Keratinocyte (primary cell): ENCODE measurements around the gene NXPH2. TPM values are rescaled to one million over a fixed set of nuclear protein-coding genes. Genes with fewer than 3 reads are reported as not detected.

Source experiments
- DNase-seq: peaks from one replicate; pipeline ENCODE4 v3.0.0-alpha.2; 2011; ENCODE audit warnings: low read depth, missing footprints, low spot score
- FAIRE-seq: peaks from 2 replicates; lab custom pipeline; 2011; peaks lifted over from hg19 to GRCh38; lab: Jason Lieb, UNC
- H2AFZ ChIP-seq: 2 replicates; pipeline ENCODE4 v1.6.0; 2012; ENCODE audit warnings: low read length, control low read depth, inconsistent platforms; ENCODE audit not compliant: control insufficient read depth
- H3K27ac ChIP-seq: 2 replicates; pipeline ENCODE4 v1.5.1; 2011; ENCODE audit warnings: low read length; ENCODE audit not compliant: control insufficient read depth, insufficient read depth
- H3K27me3 ChIP-seq: 3 replicates; pipeline ENCODE4 v1.6.0; 2011; ENCODE audit warnings: low read length; ENCODE audit not compliant: control insufficient read depth, insufficient read depth; ENCODE audit errors: extremely low read depth
- H3K36me3 ChIP-seq, 2 experiments: 2 replicates in 1 of 2; 3 replicates in 1 of 2; pipeline ENCODE4 v1.5.1; 2011; ENCODE audit warnings: low read length in 2 of 2, mild to moderate bottlenecking in 1 of 2; ENCODE audit not compliant: control insufficient read depth in 2 of 2, insufficient read depth in 2 of 2; ENCODE audit errors: extremely low read depth in 1 of 2
- H3K4me1 ChIP-seq: 3 replicates; pipeline ENCODE4 v1.5.1; 2011; ENCODE audit warnings: low read length; ENCODE audit not compliant: control insufficient read depth, insufficient read depth; ENCODE audit errors: extremely low read depth
- H3K4me2 ChIP-seq: 3 replicates; pipeline ENCODE4 v1.6.0; 2011; ENCODE audit warnings: low read depth, low read length; ENCODE audit not compliant: control insufficient read depth, insufficient read depth; ENCODE audit errors: extremely low read depth
- H3K4me3 ChIP-seq, 3 experiments: fragments of 200-600 bp in 1 of 3; sonication (generic) in 1 of 3; 2 replicates in 2 of 3; 3 replicates in 1 of 3; pipeline ENCODE4 v1.5.1; 2011 to 2016; ENCODE audit warnings: low read length in 3 of 3, mild to moderate bottlenecking in 3 of 3, control low read depth in 2 of 3, inconsistent platforms in 1 of 3, low read depth in 1 of 3, mixed read lengths in 1 of 3, mixed run types in 1 of 3, moderate library complexity in 1 of 3; ENCODE audit not compliant: control insufficient read depth in 2 of 3, insufficient read depth in 2 of 3; ENCODE audit errors: extremely low read depth in 1 of 3
- H3K79me2 ChIP-seq: 2 replicates; pipeline ENCODE4 v1.6.0; 2012; ENCODE audit warnings: low read length; ENCODE audit not compliant: control insufficient read depth, insufficient read depth
- H3K9ac ChIP-seq: 3 replicates; pipeline ENCODE4 v1.6.0; 2011; ENCODE audit warnings: low read length; ENCODE audit not compliant: control insufficient read depth, insufficient read depth; ENCODE audit errors: extremely low read depth
- H3K9me1 ChIP-seq: 3 replicates; pipeline ENCODE4 v1.6.0; 2011; ENCODE audit warnings: low read length; ENCODE audit not compliant: control insufficient read depth, insufficient read depth; ENCODE audit errors: extremely low read depth
- H3K9me3 ChIP-seq: 2 replicates; pipeline ENCODE4 v1.5.1; 2012; ENCODE audit warnings: low read depth, low read length; ENCODE audit not compliant: control insufficient read depth
- H4K20me1 ChIP-seq: 3 replicates; pipeline ENCODE4 v1.6.0; 2011; ENCODE audit warnings: low read length; ENCODE audit not compliant: control insufficient read depth, insufficient read depth; ENCODE audit errors: extremely low read depth
- CTCF ChIP-seq, 3 experiments: IDR thresholded peaks in 1 of 3; conservative IDR thresholded peaks in 1 of 3; optimal IDR thresholded peaks in 1 of 3; 2 replicates in 2 of 3; 3 replicates in 1 of 3; pipeline versions ENCODE3 to v1.5.1; 2011; ENCODE audit warnings: low read length in 3 of 3, mild to moderate bottlenecking in 3 of 3, moderate library complexity in 2 of 3, control low read depth in 1 of 3, inconsistent platforms in 1 of 3; ENCODE audit not compliant: insufficient read depth in 2 of 3; ENCODE audit errors: extremely low read depth in 1 of 3
- EZH2 ChIP-seq: IDR thresholded peaks from one replicate; pipeline ENCODE4 v1.6.1; 2012; ENCODE audit warnings: inconsistent platforms, mild to moderate bottlenecking, low read length, moderate library complexity
- dilution Hi-C: fragments of 300-500 bp; cut with MboI; formaldehyde crosslinking; loops from one replicate; pipeline ENCODE4 v1.7.0; 2020; ENCODE audit warnings: low sequenced_read_pairs; ENCODE audit not compliant: extremely low pct_ligation_motif_present
- polyA minus RNA-seq, 3 experiments: library from RNA; depleted of rRNA, polyadenylated mRNA; stranded (reverse); fragments of >200 nt; gene quantifications; 1 replicate in 1 of 3; 2 replicates in 1 of 3; 3 replicates in 1 of 3; pipeline ENCODE4 v1.2.3, GENCODE V29; 2011
- polyA plus RNA-seq, 5 experiments: library from polyadenylated mRNA; depleted of rRNA in 3 of 5; stranded (reverse) in 3 of 5; stranded (forward) in 1 of 5; unstranded in 1 of 5; fragments of >200 nt; gene quantifications; 1 replicate in 1 of 5; 2 replicates in 3 of 5; 3 replicates in 1 of 5; pipeline versions ENCODE4 v1.2.1 to v1.2.3, GENCODE V29; 2011 to 2012; ENCODE audit warnings: missing spikeins in 2 of 5, low read depth in 1 of 5, low replicate concordance in 1 of 5

Gene NXPH2
- not detected in 3 replicates for polyA plus RNA-seq
- polyA plus RNA-seq (2011; ENCODE audit: low read depth): not detected
- not detected in 2 replicates for polyA plus RNA-seq (2011; cell fraction: cytosol; rRNA removed)
- not detected in 2 replicates for polyA plus RNA-seq (2011; cell fraction: nucleus; rRNA removed)
- polyA plus RNA-seq (2012; ENCODE audit: low replicate concordance): not detected in 2 replicates
- not detected in 3 replicates for polyA minus RNA-seq
- polyA minus RNA-seq (2011; cell fraction: cytosol; rRNA and poly(A)+ RNA removed): not detected
- polyA minus RNA-seq (2011; cell fraction: nucleus; rRNA and poly(A)+ RNA removed): not detected in 2 replicates

GRCh38 chr2:138779781-138780445 is at the start of gene NXPH2:
Gene NXPH2, minus strand, starts transcription at chr2:138780390. Its CDS starts 149 bp downstream, at chr2:138780241.
- H3K79me2 ChIP-seq: no peaks in the 10 kb centered on the region
- H3K27ac ChIP-seq: no peak within 1 kb of the TSS
- TF ChIP-seq EZH2 (peak; percentile 86), CTCF (optimal IDR thresholded peaks at IDR 0.05 in 1 of 3, IDR thresholded peaks at IDR 0.05 in 1 of 3, conservative IDR thresholded peaks at IDR 0.05 in 1 of 3; ENCODE audit: extremely low read depth in 1 of 3, insufficient read depth in 2 of 3, low read length in 3 of 3) (no peak)
- H3K9me3 ChIP-seq: no peaks in the 10 kb centered on the region
- FAIRE-seq (no peak), DNase-seq (no peak)
- peaks cover 5% of the 10 kb centered on the region for H3K4me1 ChIP-seq
- H3K4me3 ChIP-seq: peak within 1 kb of the TSS; percentile 27 to 62 (median 53)
- no peaks in the 10 kb centered on the region for H3K36me3 ChIP-seq
- H3K27me3 ChIP-seq: peaks cover 37% of the 10 kb centered on the region
- no peaks in the 10 kb centered on the region for H3K9me1 ChIP-seq
- dilution Hi-C loops: no loop called here
- peak within 1 kb of the TSS; percentile 4 for H3K9ac ChIP-seq
- no peaks in the 10 kb centered on the region for H4K20me1 ChIP-seq
- peak within 1 kb of the TSS; percentile 91 for H3K4me2 ChIP-seq
- H2AFZ ChIP-seq: peak within 1 kb of the TSS; percentile 60

GRCh38 chr2:138829326-138829919 is 49.2 kb upstream of the NXPH2 start:
- no peaks in the 10 kb centered on the region for H4K20me1 ChIP-seq
- no peak overlapping the region for H3K4me3 ChIP-seq
- H3K4me1 ChIP-seq: peaks cover 9% of the 10 kb centered on the region
- H3K79me2 ChIP-seq: no peaks in the 10 kb centered on the region
- H2AFZ ChIP-seq: no peak overlapping the region
- no peaks in the 10 kb centered on the region for H3K36me3 ChIP-seq
- no peaks in the 10 kb centered on the region for H3K27me3 ChIP-seq
- no peak overlapping the region for H3K9ac ChIP-seq
- H3K4me2 ChIP-seq: no peak overlapping the region
- FAIRE-seq (no peak), DNase-seq (no peak)
- no peaks in the 10 kb centered on the region for H3K9me3 ChIP-seq
- H3K9me1 ChIP-seq: no peaks in the 10 kb centered on the region
- dilution Hi-C loops: no loop called here
- TF ChIP-seq EZH2 (no peak), CTCF (optimal IDR thresholded peaks at IDR 0.05 in 1 of 3, IDR thresholded peaks at IDR 0.05 in 1 of 3, conservative IDR thresholded peaks at IDR 0.05 in 1 of 3; ENCODE audit: extremely low read depth in 1 of 3, insufficient read depth in 2 of 3, low read length in 3 of 3) (peak; percentile 16 to 67 (median 36))
- no peak overlapping the region for H3K27ac ChIP-seq
